COLO829 (cell line): ENCODE measurements around the gene THOP1.

Experiments used
- DNase-seq: peaks from one replicate; pipeline ENCODE4 v3.0.0; 2012; ENCODE audit warnings: low spot score

The THOP1 gene

DNA sequence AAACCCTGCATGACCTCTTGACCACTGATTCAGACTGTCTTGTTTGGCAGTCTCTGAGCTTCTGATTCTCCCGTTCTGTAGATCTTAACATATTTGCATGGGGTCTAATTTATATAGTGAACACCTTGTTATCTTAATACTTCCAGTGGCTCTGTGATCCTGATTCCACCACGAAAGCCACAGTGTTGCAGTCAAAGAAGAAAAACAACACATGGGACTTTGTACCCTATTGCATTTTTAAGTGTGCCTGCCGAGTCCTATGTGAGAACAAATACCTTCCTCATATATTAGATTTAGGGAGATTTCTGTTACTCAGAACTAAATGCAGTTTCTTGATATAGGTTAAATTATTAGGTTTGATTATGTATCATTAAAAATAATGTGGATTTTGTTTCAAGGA, 69.5 kb downstream of the THOP1 start:
- no peak for DNase-seq

DNA sequence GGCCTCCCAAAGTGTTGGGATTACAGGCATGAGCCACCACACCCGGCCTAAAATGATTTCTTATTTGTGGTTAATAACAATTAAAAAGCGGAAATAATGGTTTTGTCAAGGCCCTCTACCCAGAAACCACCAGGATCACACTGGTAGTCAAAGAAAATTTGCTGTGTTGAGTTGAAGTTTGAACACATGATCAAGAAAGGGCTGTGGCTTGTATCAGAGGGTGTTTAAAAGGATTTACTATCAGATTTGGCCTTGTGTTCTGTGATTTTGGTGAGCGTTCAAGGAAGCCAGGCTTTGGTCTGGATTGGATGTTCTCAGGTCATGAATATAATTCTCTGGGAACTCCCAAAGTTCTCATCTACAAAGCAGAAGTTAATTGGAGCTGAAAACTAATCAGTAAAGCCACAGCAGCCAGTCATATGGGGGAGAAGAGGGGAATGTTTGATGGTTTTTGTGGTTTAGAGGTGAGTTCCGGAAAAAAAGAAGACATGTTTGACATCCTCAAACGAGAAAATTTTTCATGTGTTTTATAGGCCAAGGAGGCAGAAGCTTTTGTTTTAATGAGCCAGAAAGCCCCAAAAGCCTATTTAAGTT, 71.3 kb downstream of the THOP1 start:
- no peak for DNase-seq

DNA sequence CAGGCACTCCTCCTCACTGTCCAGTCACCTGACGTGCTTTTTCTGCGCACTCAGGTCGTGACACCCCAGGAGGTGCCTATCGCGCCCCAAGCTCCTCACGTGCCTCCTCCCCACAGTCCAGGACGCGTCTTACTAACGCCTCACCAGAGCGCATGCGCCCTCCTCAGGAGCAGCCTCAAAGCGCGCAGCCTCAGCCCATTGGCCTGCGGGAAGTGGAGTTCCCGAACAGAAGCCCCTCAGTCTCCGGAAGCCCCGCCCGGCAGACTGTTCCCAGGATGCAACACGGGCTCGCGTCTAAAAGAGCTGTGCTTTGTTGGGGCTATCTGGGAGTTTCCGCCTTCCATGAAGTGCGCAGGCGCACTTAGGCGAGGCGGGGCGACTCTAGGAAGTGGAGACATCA, 73.6 kb downstream of the THOP1 start:
- DNase-seq = no peak

DNA sequence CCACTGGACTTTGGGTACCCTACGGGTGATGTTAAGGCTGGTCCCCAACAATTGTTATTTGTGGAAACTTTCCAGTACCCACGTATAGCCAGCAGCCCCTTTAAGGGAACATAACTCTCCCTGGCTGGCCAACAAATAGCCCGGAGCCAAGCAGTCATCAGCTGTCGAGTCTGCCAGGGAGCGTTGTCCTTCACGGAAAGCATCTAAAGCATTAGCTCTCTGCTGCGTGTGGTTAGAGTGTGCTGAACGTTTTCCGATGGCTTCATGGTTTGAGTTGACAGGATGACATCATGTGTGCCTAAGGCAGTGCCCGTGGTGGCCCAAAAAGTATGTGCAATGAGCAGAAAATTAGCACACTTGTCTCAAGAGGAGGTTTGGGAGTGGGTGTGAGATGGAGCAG, 78.5 kb downstream of the THOP1 start:
- no peak for DNase-seq
